Sciatic nerve (tissue), 2 donors: Measurements from ENCODE around the gene UROC1. TPM values are rescaled to one million over a fixed set of nuclear protein-coding genes. Genes with fewer than 3 reads are reported as not detected.

ENCODE experiments used
- ATAC-seq: fragments of 200-7000 bp; cut with Tn5 transposase; one replicate; pipeline ENCODE4 v1.9.1; 2020; ENCODE audit warnings: mild to moderate bottlenecking, moderate library complexity
- DNase-seq: peaks from one replicate; pipeline ENCODE4 v3.0.0-alpha.2; 2020; ENCODE audit warnings: low spot score
- intact Hi-C: fragments of 100-400 bp; cut with DNase I; formaldehyde crosslinking; loops from one replicate; pipeline ENCODE4 v1.14.2; 2022
- total RNA-seq: library from RNA; stranded (reverse); fragmentation: NEBNext Ultra II Directional; extraction: Animal tissue kit (Norgen Biotek cat#: 25700); gene quantifications from one replicate; pipeline ENCODE4 v1.2.1, GENCODE V29; 2021
- donor health status: DM: no; HTN: no; CAD: no.
- donor health status: DM: no; HTN: no; CAD: no.

UROC1 gene
- total RNA-seq, 1 donor from 2014 or later, result not detected

- intact Hi-C loops, result no loop called here
- ATAC-seq, result no peak
- DNase-seq, result no peak
These were observed 14.9 kb downstream of the UROC1 start for GRCh38 chr3:126502656-126503055.

GRCh38 chr3:126501736-126502135, 15.8 kb downstream of the UROC1 start:
- intact Hi-C loops, result no loop called here
- DNase-seq (no peak), ATAC-seq (no peak)

GRCh38 chr3:126501054-126501453, 16.5 kb downstream of the UROC1 start:
- intact Hi-C loops, result no loop called here
- no peak for DNase-seq
- no peak for ATAC-seq

GRCh38 chr3:126500016-126500415, 17.6 kb downstream of the UROC1 start:
- intact Hi-C loops, result no loop called here
- ATAC-seq, result no peak

GRCh38 chr3:126499401-126499800, 18.2 kb downstream of the UROC1 start:
- ATAC-seq, result no peak
- intact Hi-C loops, result no loop called here
- DNase-seq, result no peak

More at GRCh38 chr3:126500016-126500415, 17.6 kb downstream of the UROC1 start:
- no peak for DNase-seq

GRCh38 chr3:126498929-126499328, 18.6 kb downstream of the UROC1 start:
- DNase-seq (no peak), ATAC-seq (no peak)
- intact Hi-C loops, result no loop called here

GRCh38 chr3:126498461-126498860, 19.1 kb downstream of the UROC1 start:
- DNase-seq (no peak), ATAC-seq (no peak)
- intact Hi-C loops, result no loop called here

- intact Hi-C loops, result no loop called here
- ATAC-seq (no peak), DNase-seq (no peak)
These were observed 19.6 kb downstream of the UROC1 start for GRCh38 chr3:126497956-126498355.

GRCh38 chr3:126496894-126497850, 20.4 kb downstream of the UROC1 start:
- intact Hi-C loops, result no loop called here
- DNase-seq, result no peak
- ATAC-seq, result no peak

- intact Hi-C loops, result no loop called here
- DNase-seq (no peak), ATAC-seq (no peak)
These were observed 21.8 kb downstream of the UROC1 start for GRCh38 chr3:126495786-126496185.

- intact Hi-C loops, result loop anchor here (5.0 kb wide), 1 partner anchor 1633 kb away; no protein-coding TSS in a partner anchor
- DNase-seq, result no peak
- no peak for ATAC-seq
These were observed 22.7 kb downstream of the UROC1 start for GRCh38 chr3:126494970-126495230.

- ATAC-seq, result no peak
- no peak for DNase-seq
- intact Hi-C loops, result loop anchor here (5.0 kb wide), 1 partner anchor 1632 kb away; no protein-coding TSS in a partner anchor
These were observed 23.2 kb downstream of the UROC1 start for GRCh38 chr3:126494204-126494969.

GRCh38 chr3:126493739-126494138, 23.8 kb downstream of the UROC1 start:
- no peak for DNase-seq
- ATAC-seq, result no peak
- intact Hi-C loops, result loop anchor here (5.0 kb wide), 1 partner anchor 1631 kb away; no protein-coding TSS in a partner anchor

GRCh38 chr3:126493051-126493450, 24.5 kb downstream of the UROC1 start:
- no peak for ATAC-seq
- intact Hi-C loops, result loop anchor here (5.0 kb wide), 1 partner anchor 1631 kb away; no protein-coding TSS in a partner anchor

GRCh38 chr3:126491221-126492013, 26.2 kb downstream of the UROC1 start:
- ATAC-seq, result no peak
- intact Hi-C loops, result loop anchor here (5.0 kb wide), 1 partner anchor 1629 kb away; no protein-coding TSS in a partner anchor
- DNase-seq, result no peak

More at GRCh38 chr3:126493051-126493450, 24.5 kb downstream of the UROC1 start:
- DNase-seq, result no peak

- DNase-seq (no peak), ATAC-seq (no peak)
- intact Hi-C loops, result loop anchor here (5.0 kb wide), 1 partner anchor 1628 kb away; no protein-coding TSS in a partner anchor
These were observed 27.0 kb downstream of the UROC1 start for GRCh38 chr3:126490619-126491018.

- intact Hi-C loops, result no loop called here
- no peak for DNase-seq
- ATAC-seq, result no peak
These were observed 28.5 kb downstream of the UROC1 start for GRCh38 chr3:126488886-126489569.

- ATAC-seq (no peak), DNase-seq (no peak)
- intact Hi-C loops, result no loop called here
These were observed 29.4 kb downstream of the UROC1 start for GRCh38 chr3:126488185-126488584.
